HG03045 (cell line): ENCODE data around the gene KAT5.
"Not testable (repeated sequence)": the region's sequence is repeated elsewhere in the genome, so short reads cannot be mapped to it uniquely, and the experiment has no call there.

Experiments used
- ATAC-seq: cut with Tn5 transposase; IDR thresholded peaks from one replicate; pipeline ENCODE4 v1.9.1; 2021; ENCODE audit warnings: mild to moderate bottlenecking, moderate library complexity; ENCODE audit not compliant: unreplicated experiment

The KAT5 gene

DNA sequence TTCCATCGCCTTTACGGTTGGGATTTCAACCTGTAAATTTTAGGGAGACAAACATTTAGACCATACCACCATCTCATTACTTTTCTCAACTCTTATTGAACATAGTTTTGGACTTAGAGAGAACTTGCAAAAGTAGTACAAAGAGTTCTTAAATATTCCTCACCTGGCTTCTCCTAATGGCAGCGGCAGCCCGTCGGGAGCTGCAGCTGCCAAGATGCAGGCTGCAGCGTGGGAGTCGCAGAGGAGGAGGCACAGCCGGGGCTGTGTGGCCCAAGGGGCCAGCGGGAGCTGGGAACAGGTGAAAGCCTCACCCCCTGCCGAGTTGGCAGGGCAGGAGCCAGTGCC, 31.6 kb downstream of the KAT5 start:
- ATAC-seq, result no peak

DNA sequence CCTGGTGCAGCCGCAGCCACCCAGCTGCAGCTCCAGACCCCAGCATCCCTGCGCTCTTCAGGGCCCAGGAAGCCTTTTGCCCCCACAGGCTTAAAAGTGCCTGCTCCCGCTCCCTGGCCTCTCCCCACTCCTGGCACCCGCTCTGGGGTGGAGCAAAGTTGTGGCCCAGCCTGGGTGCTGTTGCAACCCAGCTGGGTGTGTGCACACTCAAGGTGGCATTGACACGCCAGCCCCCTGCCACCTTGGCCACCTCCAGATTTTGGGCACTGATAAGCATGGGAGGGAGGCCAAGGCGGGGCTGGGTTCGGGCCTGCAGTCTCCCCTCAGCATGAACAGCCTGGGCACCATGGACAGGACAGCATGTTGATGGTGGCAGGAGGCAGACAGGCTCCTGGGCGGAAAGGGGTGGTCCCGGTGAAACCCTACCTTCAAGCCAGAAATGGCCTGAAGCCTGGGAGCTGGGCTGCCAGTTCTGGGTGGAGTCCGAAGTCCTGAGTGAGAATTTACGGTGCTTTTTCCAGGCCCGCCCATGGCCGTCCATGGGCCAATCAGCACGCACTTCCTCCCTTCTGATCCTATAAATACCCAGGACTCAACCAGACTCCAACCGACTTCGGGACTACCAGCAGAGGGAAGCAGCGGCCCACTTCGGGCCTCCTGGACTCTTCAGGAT, 32.1 kb downstream of the KAT5 start:
- no peak for ATAC-seq

DNA sequence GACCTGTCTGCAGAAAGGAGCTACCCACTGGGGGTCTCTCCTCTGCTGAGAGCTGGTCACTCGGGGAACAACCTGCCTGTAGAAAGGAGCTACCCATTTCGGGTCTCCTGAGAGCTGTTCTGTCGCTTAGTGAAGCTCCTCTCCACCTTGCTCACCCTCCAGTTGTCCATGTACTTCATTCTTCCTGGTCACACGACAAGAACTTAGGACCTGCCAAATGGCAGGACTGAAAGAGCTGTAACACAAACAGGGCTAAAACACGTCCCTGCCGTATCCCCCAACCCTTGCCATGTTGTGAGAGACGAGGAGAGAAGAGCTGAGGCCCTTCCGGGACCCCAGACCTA, 32.6 kb downstream of the KAT5 start:
- ATAC-seq, result no peak

DNA sequence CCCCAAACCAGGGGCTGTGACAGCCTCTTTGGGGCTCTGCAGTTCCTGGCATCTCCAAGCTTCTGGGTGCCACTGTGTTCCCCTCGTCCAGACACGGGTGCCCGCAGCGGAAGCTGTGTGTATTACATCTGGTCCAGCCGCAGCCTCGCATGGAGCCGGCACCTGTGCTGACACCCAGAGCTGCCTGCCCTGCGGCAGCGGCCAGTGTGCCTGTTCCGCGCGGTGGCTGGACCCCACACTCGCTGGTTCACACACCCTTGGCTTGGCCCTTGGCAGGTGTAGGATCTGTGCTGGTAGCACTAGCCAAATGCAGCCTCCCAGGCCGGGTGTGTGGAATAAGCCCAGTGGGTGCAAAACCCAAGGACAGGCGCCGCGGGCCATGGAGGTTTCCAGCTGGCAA, 33.0 kb downstream of the KAT5 start:
- no peak for ATAC-seq

DNA sequence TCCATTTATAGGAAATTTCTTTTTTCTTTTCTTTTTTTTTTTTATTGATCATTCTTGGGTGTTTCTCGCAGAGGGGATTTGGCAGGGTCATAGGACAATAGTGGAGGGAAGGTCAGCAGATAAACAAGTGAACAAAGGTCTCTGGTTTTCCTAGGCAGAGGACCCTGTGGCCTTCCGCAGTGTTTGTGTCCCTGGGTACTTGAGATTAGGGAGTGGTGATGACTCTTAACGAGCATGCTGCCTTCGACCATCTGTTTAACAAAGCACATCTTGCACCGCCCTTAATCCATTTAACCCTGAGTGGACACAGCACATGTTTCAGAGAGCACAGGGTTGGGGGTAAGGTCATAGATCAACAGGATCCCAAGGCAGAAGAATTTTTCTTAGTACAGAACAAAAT, 50.1 kb downstream of the KAT5 start:
- not testable (repeated sequence) for ATAC-seq

DNA sequence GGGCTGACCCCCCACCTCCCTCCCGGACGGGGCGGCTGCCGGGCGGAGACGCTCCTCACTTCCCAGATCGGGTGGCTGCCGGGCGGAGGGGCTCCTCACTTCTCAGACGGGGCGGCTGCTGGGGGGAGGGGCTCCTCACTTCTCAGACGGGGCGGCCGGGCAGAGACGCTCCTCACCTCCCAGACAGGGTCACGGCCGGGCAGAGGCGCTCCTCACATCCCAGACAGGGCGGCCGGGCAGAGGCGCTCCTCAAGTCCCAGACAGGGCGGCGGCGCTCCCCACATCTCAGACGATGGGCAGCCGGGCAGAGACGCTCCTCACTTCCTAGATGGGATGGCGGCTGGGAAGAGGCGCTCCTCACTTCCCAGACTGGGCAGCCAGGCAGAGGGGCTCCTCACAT, 50.8 kb downstream of the KAT5 start:
- ATAC-seq, result not testable (repeated sequence)

DNA sequence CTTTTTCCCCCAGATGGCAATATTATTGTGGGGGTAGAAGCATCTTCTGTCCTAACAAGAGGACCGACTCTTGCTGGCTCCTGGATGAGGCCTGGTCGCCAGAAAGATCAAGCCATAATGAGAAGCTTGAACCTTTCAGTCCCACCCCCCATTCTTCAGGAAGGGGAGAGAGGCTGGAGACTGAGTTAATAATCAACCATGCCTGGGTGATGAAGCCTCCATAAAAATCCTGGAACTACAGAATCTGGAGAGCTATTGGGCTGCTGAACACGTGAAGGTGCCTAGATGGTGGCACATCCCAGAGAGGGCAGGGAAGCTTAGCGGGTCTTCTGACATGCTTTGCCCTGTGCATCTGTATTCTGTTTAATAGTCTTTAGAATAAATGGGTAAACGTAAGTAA, 52.4 kb downstream of the KAT5 start:
- ATAC-seq, result no peak

DNA sequence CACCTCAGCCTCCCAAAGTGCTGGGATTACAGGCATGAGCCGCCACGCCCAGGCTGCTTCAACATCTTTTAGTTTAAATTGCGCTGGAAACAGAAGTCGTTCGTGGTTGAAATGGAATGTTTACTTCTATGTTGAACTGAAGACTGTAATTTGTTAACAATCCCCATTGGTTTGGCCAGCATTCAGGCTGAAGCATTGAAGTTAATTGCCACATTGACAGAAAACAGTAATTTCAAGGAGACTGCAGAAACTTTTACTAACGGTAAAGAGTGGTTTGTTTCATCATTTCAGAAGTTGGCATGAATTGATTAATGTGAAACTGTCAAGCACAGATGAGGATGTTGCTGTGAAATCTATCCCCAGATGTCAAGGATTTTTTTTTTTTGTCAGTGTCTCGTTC, 54.5 kb downstream of the KAT5 start:
- ATAC-seq, result no peak

DNA sequence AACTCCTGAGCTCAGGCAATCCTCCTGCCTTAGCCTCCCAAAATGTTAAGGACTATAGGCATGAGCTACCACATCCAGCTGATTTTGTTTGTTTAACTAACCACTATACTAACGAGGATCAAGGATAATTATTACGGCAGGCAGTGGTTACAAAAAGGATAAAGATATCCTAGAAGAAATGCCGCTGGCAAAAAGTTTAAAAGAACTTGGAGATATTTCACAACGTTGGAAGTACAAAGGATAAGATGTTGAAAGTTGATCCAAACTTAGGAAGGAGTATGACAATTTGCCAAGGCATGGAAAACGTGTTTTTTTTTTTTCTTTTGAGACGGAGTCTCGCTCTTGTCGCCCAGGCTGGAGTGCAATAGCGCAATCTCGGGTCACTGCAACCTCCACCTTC, 55.4 kb downstream of the KAT5 start:
- ATAC-seq, result no peak

DNA sequence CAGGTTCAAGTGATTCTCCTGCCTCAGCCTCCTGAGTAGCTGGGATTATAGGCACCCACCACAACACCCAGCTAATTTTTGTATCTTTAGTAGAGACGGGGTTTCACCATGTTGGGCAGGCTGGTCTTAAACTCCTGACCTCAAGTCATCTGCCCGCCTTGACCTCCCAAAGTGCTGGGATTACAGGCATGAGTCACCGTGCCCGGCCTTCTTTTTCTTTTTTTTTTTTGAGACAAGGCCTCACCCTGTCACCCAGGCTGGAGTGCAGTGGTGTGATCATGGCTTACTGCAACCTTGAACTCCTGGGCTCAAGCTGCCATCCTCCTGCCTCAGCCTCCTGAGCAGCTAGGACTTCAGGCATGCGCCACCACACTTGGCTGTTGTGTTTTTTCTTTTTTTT, 55.8 kb downstream of the KAT5 start:
- not testable (repeated sequence) for ATAC-seq
